Mucosa of gallbladder (tissue), 1 donor: ENCODE measurements around the gene TEX264. TPM values are rescaled to one million over a fixed set of nuclear protein-coding genes. Genes with fewer than 3 reads are reported as not detected.
"Not testable (repeated sequence)": the region's sequence is repeated elsewhere in the genome, so short reads cannot be mapped to it uniquely, and the experiment has no call there.

ENCODE experiments used
- DNase-seq: peaks from one replicate; pipeline ENCODE4 v3.0.0-alpha.2; 2020; ENCODE audit warnings: low spot score
- total RNA-seq: library from RNA; stranded (reverse); gene quantifications from one replicate; pipeline ENCODE4 v1.2.1, GENCODE V29; 2021
- donor health status: DM: no; HTN: no; CAD: no.

Gene TEX264
- total RNA-seq, 1 donor from 2014 or later = 86.0 TPM

DNA sequence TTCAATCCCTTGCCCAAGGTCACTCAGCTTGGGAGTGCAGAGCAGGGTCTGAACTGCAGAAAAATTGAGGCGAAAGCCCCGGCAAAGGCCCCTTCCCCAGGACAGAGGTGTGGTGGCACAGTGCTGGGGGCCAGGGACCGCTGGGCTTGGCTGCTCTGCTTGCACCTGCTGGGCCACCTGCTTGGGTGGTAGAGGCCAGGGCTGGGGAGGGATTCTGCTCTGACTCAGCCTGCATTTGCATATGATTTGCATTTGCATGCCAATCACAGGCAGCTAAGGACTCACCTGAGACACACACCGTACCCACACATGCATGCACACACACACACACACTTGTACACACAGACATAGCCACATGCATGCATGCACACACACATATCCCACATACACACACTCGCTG lies 45.8 kb downstream of the TEX264 start:
- no peak for DNase-seq

DNA sequence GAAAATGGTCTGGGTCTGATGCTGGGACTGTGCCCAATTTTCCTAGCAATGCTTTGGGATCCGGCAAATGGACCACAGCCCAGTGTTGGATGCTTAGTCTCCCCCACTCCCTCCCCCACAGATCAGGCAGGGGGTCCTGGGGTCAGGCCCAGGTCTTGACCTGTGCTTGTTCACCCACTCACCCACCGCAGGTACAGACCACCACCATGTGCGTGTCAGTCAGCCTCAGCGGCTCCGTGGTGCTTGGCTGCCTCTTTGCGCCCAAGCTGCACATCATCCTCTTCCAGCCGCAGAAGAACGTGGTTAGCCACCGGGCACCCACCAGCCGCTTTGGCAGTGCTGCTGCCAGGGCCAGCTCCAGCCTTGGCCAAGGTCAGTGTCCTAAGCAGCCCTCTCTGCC lies 46.4 kb downstream of the TEX264 start:
- DNase-seq = no peak

DNA sequence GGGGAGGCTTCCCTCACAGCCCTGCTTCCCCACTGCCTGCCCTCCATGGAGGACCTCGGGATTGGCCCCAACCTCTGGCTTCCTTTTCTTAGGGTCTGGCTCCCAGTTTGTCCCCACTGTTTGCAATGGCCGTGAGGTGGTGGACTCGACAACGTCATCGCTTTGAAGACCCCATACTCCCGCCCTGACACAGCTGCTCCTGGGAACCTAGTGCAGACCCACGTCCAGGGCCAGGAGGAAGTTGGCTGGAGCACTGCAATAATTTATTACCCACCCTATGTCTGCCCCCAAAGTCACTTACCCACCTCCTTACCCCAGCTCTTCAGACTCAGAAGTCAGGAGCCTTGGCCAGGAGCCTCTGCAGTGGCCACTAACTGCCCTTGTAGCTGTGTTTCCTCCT lies 46.9 kb downstream of the TEX264 start:
- no peak for DNase-seq

GRCh38 chr3:51718547-51719409 lies 47.7 kb downstream of the TEX264 start:
- peak; percentile 53 for DNase-seq

DNA sequence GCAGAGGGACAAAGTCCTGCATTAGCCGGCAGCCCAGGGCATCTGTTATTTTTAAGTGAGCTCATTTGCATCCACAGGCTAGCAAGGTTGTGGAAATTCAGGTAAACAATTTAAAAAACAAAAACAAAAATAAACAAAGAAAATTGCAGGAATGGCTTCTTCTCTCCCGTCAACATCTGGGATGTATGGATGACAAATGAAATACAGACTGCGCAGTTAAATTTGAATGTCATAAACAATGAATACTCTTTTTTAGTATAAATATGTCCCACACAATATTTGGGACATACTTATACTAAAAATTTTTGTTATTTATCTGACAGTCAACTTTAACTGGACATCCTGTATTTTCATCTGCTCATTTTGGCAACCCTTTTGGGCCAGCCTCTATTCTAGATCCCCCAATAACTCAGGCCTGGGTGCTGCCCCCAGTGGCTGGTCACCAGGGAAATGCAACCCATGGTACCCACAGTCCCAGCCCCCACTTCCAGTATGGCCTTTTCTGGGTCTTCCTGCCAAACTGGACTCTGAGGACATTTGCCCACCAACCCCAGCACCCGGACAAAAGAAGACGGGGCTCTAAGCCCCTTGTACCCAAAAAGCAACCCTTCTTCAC lies 48.5 kb downstream of the TEX264 start:
- no peak for DNase-seq

DNA sequence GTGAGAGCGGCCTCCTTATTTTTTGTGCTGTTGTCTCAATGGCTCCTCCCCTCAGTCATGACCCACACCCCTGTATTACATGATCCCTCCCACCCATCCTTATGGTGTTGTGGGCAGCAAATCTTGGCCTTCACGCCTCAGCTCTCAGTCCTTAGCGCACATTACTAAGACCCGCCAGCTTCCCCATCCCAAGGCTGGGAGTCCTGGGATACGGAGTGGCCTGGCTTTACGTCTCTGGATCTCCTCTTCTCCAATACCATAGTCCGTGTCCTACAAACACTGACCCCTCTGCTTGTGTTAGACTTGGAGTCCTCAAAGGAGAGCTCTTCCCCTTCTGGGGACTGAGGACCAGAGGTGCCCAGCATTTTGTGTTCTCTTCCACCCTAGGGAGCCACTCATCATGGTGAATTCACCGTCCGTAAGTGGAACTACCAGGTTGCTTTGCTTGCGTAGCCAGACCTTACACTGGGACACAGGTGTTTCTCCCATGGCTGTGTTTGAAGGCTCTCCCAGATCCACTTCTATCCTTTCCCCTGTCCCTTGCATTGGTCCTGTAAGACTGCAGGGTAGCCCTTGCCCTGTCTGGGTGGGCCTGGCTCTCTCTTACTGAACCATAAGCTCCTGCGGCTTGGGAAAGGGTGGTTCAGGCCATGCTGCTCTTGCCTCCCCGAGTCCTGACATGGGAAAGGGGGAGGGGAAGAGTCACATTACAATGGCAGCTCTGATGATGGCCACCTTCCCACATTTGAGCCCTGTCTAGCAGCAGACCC lies 49.4 kb downstream of the TEX264 start:
- no peak for DNase-seq

- no peak for DNase-seq
These were observed 50.2 kb downstream of the TEX264 start for GRCh38 chr3:51721062-51721745.

DNA sequence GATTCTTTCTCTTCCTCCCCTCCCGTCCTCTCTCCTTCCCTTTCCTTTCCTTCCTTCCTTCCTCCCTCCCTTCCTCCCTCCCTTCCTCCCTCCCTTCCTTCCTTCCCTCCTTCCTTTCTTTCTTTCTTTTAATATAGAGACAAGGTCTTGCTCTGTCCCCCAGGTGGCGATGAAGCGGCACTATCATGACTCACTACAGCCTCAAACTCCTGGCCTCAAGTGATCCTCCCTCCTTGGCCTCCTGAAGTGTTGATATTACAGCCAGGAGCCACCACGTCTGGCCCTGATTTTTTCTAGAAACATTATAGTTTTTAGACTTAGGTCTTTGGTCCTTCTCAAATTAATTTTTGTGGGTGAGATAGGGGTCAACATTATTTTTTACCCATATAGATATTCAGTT lies 51.3 kb downstream of the TEX264 start:
- no peak for DNase-seq

DNA sequence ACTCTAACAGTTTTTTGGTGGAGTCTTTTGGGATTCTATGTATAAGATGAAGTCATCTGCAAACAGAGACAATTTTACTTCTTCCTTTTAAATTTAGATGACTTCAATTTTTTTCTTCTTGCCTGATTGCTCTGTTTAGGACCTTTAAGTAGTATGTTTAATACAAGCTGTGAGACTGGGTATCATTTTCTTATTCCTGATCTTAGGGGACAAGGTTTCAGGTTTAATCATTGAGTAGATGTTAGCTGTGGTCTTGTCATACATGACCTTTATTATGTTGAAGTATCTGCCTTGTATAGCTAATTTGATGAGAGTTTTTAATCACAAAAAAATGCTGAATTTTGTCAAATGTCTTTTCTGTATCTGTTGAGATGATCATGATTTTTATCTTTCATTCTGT lies 56.4 kb downstream of the TEX264 start:
- DNase-seq = no peak

- DNase-seq = no peak
These were observed 58.1 kb downstream of the TEX264 start for GRCh38 chr3:51729042-51729633.

DNA sequence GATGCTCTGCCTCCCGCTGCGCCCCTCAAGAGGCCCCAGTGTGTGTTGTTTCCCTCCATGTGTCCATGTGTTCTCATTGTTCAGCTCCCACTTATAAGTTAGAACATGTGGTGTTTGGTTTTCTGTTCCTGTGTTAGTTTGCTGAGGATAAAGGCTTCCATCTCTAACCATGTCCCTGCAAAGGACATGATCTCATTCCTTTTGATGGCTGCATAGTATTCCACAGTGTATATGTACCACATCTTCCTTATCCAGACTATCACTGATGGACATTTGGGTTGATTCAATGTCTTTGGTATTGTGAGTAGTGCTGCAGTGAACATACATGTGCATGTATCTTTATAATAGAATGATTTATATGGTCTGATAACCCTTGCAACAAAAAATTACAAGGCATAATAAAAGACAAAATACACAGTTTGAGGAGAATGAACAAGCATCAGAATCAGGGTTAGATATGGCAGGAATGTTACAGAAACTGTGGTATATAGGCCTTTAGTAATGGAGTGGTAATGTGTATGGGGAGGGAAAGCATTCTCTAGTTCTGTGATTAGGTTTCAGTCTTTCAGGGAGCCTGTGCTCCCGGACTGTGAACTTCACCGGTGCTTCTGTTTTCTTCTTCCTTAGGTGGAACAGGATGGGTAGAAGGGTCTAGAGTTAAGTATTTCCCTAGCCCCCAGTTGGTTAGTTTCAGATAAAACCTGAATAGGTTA lies 63.0 kb downstream of the TEX264 start:
- DNase-seq = no peak

GRCh38 chr3:51734572-51734907 lies 63.5 kb downstream of the TEX264 start:
- DNase-seq = no peak

DNA sequence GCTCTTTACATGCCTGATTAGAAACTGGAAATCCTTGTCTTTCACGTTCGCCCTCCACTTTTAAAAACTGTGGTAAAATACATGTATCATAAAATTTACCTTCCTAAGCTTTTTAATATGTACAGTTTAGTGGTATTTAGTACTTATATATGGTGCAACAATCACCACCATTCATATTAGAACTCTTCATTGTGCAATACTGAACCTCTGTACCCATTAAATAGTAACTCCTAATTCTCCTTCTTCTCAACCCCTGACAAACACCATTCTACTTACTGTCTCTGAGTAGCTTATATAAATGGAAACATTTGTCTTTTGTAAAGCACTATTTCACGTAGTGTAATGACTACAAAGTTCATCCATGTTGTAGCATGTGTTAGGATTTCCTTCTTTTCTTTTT lies 64.0 kb downstream of the TEX264 start:
- no peak for DNase-seq

- DNase-seq = no peak
These were observed 64.9 kb downstream of the TEX264 start for GRCh38 chr3:51735950-51736349.

DNA sequence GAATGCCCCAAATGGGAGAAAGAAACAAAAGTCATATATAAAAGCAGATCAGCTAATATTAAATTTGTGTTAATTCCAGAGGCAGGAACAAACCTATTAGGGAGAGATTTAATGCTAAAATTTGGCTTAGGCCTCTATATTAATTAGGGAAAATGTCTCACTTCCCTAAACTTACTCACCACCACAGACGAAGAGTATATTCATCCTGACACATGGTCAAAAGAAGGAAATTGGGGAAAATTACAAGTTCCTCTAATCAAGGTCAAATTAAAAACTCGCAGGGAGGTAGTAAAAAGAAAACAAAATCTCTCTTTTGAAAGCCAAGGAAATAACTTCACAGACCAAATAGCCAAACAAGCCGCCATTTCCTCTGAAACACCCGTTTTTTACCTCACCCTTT lies 68.1 kb downstream of the TEX264 start:
- no peak for DNase-seq

- DNase-seq = not testable (repeated sequence)
These were observed 71.3 kb downstream of the TEX264 start for GRCh38 chr3:51742320-51742719.

- not testable (repeated sequence) for DNase-seq
These were observed 71.9 kb downstream of the TEX264 start for GRCh38 chr3:51742978-51743377.

DNA sequence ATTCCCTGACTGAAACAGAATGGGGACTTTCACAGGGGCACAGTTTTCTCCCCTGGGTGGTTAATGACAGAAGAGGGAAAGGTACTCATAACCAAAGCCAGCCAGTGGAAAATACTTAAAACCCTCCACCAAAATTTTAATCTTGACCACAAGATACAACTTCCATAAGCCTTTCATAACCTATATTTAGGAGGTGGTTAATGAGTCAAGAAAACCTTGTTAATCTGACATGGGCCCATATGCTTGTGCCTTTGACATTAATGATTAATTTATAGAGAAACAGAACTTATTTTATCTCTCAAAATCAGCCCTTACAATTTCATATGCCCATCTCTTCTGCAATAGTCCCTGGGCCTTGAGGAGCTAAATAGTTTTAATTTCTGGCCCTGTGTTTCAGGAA lies 76.8 kb downstream of the TEX264 start:
- DNase-seq = no peak

- DNase-seq = no peak
These were observed 77.3 kb downstream of the TEX264 start for GRCh38 chr3:51748327-51748726.

- DNase-seq = no peak
These were observed 79.8 kb downstream of the TEX264 start for GRCh38 chr3:51750878-51751277.

GRCh38 chr3:51751287-51751686 lies 80.2 kb downstream of the TEX264 start:
- no peak for DNase-seq
